HG03139 (cell line): ENCODE data around the gene ADAM19.
A peak's percentile ranks its signal among the peaks of the same experiment; 100 is the strongest.
"Not testable (repeated sequence)": the region's sequence is repeated elsewhere in the genome, so short reads cannot be mapped to it uniquely, and the experiment has no call there.

ENCODE experiments used
- ATAC-seq: cut with Tn5 transposase; IDR thresholded peaks from one replicate; pipeline ENCODE4 v1.9.1; 2021; ENCODE audit not compliant: unreplicated experiment

The ADAM19 gene

GRCh38 chr5:157444224-157444623 lies 131.4 kb downstream of the ADAM19 start:
- no peak for ATAC-seq

- ATAC-seq: no peak
These were observed 132.5 kb downstream of the ADAM19 start for GRCh38 chr5:157443041-157443549.

GRCh38 chr5:157434096-157434495 lies 141.5 kb downstream of the ADAM19 start:
- ATAC-seq: no peak

- peak; percentile 68 for ATAC-seq
These were observed 143.9 kb downstream of the ADAM19 start for GRCh38 chr5:157431544-157432200.

- ATAC-seq: not testable (repeated sequence)
These were observed 145.7 kb downstream of the ADAM19 start for GRCh38 chr5:157429920-157430319.
